Activated T-helper 9 cell treated with anti-CD3 and anti-CD28 coated beads, Interleukin-2, amount 50 U/mL, for 16 hours (primary cell): ENCODE measurements around the gene WNT4.

Experiments
- DNase-seq: peaks from one replicate; pipeline ENCODE4 v3.0.0-alpha.2; 2020; ENCODE audit warnings: low read depth

Gene WNT4

GRCh38 chr1:22163564-22163963 is 20.7 kb upstream of the WNT4 start:
- DNase-seq = no peak

DNA sequence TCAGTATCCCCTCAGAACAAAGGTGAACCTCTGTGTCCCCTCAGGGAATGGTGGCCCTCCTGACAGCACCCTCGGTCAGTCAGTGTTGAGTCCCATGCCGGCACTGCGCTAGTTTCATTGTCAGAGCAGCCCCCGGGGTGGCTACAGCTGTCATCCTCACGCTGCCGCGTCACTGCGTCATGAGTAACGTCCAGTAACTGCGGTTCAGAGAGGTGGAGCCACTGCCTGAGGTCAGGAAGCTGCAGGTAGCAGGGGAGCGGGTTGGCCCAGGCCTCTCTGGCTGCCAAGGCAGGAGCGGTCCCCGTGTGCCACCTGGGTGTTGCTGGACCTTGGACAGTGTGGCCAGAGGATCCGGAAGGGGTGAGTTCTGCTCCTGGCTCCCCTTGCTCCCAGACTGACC is 20.2 kb upstream of the WNT4 start:
- no peak for DNase-seq

DNA sequence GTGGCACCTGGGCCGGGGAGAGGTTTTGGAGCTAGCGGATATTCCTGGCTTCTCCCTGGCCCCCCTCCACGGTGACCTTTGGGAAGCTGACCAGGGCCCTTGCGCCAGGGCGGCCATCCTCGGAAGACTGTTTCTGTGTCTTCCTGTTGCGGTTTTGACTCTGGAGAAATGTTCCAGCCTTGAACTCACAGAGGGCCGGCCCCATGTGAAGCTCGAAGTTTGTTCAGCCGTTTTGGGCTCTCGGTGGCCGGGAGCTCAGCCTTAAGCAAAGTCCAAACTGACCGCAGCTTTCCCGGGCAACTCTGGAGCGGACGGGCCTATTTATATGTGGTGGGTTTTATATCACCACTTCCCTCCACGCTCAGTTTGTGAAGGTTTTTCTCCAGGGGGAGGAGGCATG is 17.0 kb upstream of the WNT4 start:
- DNase-seq = no peak

- no peak for DNase-seq
These were observed 15.8 kb upstream of the WNT4 start for GRCh38 chr1:22158654-22159053.

DNA sequence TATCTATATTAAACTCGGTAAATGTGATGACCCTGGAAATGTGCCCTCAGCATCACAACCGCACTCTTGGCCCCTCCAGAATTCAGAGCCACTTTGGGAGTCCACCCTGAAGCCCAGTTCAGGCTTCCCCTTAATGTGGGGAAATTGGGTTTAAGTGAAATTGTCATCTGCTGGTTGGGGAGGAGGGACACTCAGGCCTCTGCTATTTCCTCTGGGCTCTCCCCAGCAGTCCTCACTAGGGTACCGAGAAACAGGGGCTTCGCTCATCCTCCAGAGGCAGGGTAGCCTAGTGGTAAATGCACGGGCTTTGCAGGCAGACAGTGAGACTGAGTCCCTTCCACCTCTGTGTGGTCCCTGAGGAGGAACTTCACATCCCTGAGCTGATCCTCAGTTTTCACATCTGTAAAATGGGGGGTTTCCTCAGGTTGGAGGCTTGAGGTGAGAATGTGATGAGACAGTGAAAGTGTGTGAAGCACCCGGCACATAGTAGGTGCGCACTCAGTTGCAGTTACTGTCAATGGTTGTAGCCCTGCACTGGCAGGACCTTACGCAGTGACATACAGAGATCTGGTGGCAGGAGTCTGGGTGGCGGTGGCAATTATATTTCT is 14.6 kb upstream of the WNT4 start:
- no peak for DNase-seq

DNA sequence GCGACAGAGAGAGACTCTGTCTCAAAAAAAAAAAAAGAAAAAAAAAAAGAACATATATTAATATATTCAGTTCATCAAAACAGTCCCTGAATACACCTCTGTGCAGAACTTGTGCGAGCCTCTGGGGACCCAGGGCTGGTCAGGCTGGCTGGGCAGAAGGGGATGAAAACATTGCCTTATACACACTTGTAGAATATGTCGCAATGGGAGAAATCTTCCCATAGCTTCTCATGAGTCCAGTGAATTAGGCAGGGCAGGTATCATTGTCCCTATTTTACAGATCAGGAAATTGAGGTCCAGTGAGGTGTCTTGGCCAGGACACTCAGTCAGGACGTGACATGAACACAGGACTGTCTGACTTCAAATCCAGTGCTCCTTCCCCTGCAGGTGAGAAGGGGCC is 12.6 kb upstream of the WNT4 start:
- no peak for DNase-seq

GRCh38 chr1:22154626-22155025 is 11.7 kb upstream of the WNT4 start:
- no peak for DNase-seq

DNA sequence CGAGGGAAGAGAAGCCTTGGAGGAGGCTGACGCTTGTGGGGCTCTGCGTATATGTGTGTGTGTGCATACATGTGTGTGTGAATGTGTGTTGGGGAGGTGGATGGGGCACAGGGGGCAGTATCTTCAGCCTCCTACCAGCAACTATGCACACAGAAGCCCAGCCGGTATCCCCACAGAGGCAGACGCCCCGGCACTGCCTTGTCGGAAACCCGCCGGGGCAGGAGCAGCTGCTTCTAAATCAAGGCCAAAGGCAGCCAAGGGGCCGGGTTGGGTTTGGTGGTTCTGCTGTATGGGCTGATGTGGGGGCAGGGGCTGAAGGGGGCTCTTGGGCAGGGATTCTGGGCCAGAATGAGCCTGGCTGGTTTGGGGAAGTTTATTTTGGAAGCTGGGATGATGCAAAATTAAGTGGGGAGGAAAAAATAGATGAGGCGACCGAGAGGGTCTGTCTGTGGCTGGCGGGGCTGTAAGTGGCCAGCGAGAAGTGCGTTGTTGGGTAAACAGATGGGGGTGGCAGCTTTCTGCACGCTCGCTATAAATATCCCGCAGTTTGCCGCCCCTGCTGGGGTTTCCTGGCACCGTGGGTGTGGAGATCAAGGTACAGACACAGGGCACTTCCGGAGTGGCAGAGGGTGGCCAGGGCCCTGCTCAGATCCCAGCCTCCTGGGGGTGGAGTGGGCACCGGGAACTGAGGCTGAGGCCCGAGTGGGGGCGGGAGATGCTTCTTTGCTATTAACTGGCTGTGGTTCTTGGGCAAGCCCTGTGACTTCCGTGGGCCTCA is 11.0 kb upstream of the WNT4 start:
- DNase-seq = no peak

DNA sequence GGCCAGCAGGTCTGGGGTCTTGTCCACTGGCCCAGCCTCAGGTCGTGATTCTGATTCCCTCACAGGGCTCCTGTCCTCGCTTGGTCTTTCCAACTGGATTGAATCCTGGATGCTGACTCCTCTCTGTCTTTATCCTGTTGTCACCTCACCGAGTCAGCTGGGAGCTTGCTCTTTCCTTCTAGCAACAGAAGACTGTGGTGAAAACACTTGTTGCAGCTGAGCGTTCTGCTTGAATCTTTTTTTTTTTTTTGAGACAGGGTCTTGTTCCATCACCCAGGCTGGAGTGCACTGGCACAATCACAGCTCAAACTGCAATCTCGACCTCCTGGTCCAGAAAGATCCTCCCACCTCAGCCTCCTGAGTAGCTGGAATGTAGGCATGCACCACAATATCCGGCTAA is 8.0 kb upstream of the WNT4 start:
- DNase-seq = no peak

DNA sequence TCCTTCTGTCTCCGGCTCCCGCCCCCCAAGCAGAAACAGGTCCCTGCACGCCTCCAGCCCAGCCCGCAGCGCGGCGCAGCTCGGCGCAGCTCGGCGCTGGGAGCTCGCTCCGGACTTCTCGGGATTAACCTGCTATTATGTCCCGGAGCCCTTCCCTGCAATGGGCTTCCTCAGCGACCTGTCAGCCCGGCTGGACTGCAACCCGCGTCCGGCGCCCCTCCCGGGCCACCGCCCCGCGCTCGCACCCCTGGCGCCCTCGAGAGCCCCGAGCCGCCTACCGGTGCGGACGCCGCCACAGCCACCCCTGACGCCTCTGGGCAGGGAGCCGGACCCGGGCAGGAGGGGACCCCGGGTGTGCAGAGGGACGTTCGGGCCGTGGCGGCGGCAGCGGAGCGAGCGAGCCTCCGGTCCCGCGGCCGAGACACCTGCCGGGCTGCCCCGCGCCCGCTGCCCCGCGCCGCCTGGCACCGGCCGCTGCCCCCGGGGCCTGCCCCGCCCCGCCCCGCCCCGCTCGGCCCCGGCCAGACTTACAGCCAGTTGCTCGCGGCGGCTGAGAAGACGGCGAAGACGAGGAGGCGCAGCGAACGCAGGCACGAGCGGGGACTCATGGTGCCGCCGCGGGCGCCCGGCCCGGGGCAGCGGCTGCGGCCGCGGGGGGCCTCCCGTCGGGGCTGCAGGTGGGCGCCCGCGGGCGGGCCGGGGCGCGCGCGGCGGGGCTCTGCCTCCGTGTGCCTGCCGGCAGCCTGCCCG is 407 bp downstream of the WNT4 start:
- no peak for DNase-seq

GRCh38 chr1:22141554-22142314 is 1.2 kb downstream of the WNT4 start:
- no peak for DNase-seq

GRCh38 chr1:22140694-22141093 is 2.2 kb downstream of the WNT4 start:
- DNase-seq = no peak

- no peak for DNase-seq
These were observed 3.1 kb downstream of the WNT4 start for GRCh38 chr1:22139817-22140216.

DNA sequence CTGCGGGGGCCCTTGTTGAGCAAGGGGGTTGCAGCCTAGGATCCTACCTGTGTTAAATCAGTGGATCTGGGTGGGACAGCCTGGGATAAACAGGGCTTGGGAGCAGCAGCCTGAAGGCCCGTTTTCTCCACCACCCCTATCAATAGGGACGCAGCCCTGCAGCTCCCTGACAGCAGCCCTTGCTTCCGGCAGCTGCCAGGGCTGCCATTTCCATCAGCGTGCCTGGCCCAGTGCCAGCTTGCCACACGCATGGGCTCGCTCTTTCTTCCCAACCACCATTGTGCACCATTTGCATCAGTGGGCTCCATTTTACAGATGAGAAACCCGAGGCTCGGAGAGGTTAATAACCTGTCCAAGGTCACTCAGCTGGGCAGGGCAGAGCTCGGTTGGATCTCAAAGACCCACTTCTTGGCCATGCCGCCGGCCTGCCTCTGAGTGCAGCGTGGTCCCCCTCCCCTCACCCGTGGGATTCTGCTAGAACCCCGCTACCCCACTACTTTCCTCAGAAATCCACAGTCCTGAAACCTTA is 3.8 kb downstream of the WNT4 start:
- DNase-seq = no peak

- no peak for DNase-seq
These were observed 5.7 kb downstream of the WNT4 start for GRCh38 chr1:22137004-22137720.

GRCh38 chr1:22133931-22134324 is 9.0 kb downstream of the WNT4 start:
- DNase-seq = no peak

- no peak for DNase-seq
These were observed 9.5 kb downstream of the WNT4 start for GRCh38 chr1:22133247-22133930.

DNA sequence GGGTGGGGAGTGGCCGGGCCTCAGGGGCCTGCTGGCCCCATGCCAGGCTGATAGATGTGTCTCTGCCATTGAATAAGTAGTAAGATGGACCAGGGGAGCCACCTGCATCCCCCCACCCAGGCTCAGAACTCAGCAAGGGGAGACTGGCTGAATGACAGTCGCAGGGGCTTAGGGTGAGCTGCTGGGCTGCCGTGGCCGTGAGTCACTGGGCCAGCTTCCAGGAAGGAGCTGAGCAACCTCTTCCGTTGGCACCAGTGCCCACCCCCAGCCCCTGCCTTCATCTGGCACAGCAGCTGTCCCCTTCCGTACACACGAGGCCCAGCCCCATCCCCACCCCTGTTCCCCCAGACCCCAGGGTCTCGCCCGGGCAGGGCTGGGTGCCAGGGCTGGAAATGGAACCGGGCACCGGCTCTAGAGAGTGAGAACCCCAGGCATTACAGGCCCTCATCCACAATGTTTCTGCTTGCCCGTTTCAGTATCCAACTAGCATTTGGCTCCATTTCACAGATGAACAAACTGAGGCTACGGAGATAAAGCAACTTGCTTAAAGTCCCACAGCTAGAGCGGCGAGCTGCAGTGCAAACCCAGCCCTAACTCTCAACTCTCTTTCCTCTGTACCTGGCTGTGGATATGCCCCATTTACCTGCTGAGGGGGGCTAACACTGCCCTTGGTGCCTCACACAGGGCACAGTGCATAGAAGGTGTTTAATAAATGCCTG is 10.2 kb downstream of the WNT4 start:
- DNase-seq = no peak

DNA sequence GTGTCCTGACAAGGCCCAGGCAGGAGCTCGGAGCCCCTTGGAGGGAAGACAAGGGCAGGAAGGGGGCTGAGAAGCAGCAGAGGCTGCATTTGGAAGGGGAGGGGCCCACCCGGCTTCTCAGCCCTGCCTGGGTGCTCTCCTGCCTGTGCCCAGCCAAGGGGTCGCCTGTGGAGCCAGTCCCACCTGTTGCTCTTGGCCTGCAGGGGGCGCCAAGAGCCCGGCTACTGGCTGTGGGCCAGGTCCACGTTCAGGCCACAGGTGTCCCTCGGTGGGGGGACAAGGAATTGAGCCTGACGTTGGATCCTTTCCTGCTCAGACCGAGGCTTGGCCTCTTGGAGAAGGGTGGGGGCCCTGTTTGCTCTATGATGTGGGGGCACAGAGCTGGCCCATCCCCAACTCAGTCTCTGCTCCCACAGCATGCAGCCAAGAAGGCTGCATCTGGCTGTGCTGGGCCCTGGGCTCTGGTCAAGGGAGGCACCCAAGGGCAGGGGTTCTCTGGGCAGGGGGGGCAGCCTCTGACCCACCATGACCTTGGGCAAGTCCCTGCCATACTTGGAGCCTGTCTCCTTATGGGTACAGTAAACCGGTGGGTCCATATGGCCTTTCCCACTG is 10.9 kb downstream of the WNT4 start:
- DNase-seq = peak; percentile 33

DNA sequence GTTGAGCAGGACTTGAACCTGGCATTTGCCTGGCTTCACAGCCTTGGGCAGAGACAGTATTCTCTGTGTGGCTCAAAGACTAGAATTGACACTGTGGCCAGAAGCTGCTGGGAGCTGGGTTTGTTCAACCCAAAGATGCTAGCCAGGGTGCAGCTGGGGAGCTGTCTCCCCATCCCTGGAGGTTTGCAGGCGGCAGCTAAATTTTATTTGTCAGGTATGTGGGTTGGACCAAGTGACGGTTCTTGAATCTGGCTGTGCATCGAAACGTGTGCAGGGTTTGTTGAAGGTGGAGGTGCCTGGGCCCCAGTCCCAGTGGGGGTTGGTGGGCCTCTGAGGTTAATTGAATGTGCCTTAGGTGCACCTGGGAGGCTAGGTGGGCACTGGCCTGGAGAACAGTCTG is 11.8 kb downstream of the WNT4 start:
- DNase-seq = no peak
